ENCODE data around the gene ENDOD1.

ENDOD1 gene

DNA sequence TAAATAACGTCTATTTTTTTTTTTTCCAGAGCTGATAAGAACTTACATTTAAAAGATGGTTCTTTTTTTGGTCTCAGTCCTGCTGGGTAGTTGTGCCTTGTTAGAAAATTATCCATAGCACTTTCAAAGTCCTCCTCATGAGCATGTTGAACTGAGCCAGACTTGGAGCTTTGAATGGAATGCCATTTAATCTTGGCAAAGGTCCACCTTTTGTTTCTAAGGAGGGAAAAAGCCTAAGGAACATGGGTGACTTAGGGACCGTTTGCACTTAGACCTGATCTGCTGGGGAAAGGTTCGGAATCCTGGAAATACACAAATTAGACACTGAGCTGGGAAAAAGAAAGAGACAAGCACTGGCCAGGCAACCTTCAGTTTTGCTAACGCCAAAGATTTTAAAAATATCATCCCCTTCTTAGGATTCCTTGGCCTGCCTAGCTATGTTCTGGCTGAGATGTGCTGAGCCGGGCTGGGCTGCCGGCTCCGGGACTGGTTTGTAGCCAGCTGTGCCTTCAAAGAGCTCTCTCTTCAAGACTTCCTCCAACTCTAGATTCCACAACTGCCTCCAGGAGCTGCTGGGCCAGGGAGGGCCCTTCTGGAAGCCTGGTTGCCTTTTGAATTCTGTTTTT, 67.4 kb downstream of the ENDOD1 start:
- H3K27ac ChIP-seq: no peak overlapping the region
- TF ChIP-seq, protein P1, sequence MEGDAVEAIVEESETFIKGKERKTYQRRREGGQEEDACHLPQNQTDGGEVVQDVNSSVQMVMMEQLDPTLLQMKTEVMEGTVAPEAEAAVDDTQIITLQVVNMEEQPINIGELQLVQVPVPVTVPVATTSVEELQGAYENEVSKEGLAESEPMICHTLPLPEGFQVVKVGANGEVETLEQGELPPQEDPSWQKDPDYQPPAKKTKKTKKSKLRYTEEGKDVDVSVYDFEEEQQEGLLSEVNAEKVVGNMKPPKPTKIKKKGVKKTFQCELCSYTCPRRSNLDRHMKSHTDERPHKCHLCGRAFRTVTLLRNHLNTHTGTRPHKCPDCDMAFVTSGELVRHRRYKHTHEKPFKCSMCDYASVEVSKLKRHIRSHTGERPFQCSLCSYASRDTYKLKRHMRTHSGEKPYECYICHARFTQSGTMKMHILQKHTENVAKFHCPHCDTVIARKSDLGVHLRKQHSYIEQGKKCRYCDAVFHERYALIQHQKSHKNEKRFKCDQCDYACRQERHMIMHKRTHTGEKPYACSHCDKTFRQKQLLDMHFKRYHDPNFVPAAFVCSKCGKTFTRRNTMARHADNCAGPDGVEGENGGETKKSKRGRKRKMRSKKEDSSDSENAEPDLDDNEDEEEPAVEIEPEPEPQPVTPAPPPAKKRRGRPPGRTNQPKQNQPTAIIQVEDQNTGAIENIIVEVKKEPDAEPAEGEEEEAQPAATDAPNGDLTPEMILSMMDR (conservative IDR thresholded peaks at IDR 0.05): no peak
- no peak for TF ChIP-seq ZFX (IDR thresholded peaks at IDR 0.05)

DNA sequence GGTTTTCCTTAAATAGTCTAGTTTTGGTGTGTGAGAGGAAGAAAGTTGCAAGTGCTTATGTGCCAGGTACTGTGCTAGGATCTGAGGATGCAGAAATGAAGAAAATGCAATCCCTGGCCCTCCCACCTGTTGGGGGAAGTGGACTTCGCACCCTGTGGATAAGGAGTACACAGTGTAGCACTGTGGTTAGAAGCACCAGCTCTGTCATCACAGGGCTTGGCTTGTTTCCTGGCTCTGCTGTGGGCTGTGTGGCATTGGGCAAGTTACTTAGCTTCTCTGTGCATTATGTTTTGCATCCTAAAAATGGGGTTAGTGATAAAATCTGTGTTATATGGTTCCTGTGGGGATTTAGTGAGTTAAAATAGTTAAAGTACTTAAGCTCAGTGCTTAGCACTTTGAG, 68.2 kb downstream of the ENDOD1 start:
- TF ChIP-seq ZFX (IDR thresholded peaks at IDR 0.05): no peak
- TF ChIP-seq, protein P1 (conservative IDR thresholded peaks at IDR 0.05): no peak
- no peak overlapping the region for H3K27ac ChIP-seq

DNA sequence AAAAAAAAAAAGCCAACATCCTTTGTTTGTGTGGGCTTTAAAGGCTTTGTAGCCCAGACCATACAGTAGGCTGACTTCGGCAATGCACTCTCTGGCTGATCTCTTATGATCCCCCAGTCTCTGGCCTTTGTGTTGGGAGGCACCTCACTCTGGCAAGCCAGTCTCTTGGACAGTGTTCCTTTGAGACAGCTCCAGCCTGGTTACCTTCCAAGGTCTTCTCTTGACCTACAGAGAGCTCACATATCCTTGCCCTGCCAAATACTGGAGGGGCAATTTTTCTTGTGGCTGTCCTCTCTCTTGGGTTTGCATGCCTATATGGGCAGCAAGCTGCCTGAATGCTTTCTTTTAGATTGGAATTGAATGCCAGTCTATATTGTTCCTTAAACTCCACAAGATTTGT, 71.6 kb downstream of the ENDOD1 start:
- no peak for TF ChIP-seq ZFX (IDR thresholded peaks at IDR 0.05)
- TF ChIP-seq, protein P1 (conservative IDR thresholded peaks at IDR 0.05): no peak
- no peak overlapping the region for H3K27ac ChIP-seq

DNA sequence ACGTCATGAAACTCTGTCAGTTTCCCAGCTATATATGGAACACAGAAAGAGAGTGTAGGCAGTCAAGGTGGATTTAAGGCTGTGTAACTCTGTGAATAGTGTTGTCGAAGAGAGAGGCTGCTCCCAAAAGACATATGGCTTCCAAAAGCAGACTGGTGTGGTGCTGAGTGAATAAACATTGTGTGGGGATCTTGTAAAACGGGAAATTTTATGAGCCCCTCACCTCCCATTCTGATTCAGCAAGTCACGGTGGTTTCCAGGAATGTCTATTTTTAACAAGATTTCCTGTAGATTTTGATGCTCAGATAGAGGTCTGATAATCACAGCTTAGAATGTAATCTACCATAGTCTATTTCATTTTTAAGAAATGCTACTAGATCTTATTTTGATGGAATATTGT, 73.5 kb downstream of the ENDOD1 start:
- no peak for TF ChIP-seq ZFX (IDR thresholded peaks at IDR 0.05)
- TF ChIP-seq, protein P1 (conservative IDR thresholded peaks at IDR 0.05): no peak
- H3K27ac ChIP-seq: no peak overlapping the region

DNA sequence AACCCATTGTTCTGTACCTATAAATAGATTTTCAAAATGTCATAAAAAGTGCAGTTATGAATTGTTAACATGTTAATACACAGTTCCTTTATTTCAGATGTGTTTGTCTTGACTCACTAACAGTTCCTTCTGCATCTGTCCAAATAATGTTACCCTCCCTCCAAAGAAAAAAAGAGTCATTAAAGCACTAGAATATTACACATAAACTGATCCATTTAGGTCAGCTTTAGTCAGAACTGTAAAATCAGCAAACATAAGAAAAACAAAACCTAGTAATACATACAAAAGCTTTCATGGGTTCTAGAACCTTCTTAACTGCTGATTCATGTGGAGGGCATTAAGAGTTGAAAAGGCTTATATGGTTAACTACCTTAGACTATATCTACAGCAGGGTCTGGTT, 76.0 kb downstream of the ENDOD1 start:
- no peak for TF ChIP-seq ZFX (IDR thresholded peaks at IDR 0.05)
- TF ChIP-seq, protein P1 (conservative IDR thresholded peaks at IDR 0.05): no peak
- no peak overlapping the region for H3K27ac ChIP-seq

DNA sequence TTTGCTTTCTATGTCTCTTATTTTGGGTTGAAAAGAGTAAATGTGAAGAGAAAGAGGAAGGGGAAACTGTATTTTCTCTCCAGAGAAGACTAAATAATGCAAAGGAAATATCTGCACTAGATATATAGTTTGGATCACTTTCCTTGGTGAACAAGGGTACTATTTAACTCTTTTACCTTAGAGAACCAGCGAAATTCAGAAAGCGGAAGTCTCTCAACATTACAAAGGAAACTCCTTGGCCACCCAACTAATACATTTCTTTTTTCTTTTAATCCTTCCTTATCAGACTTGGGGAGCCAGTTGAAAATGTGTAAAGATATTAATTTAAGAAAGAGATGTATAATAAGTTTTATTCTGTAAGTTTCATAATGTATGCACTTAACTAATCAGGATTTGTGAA, 77.1 kb downstream of the ENDOD1 start:
- no peak overlapping the region for H3K27ac ChIP-seq
- TF ChIP-seq, protein P1 (conservative IDR thresholded peaks at IDR 0.05): no peak
- no peak for TF ChIP-seq ZFX (IDR thresholded peaks at IDR 0.05)

DNA sequence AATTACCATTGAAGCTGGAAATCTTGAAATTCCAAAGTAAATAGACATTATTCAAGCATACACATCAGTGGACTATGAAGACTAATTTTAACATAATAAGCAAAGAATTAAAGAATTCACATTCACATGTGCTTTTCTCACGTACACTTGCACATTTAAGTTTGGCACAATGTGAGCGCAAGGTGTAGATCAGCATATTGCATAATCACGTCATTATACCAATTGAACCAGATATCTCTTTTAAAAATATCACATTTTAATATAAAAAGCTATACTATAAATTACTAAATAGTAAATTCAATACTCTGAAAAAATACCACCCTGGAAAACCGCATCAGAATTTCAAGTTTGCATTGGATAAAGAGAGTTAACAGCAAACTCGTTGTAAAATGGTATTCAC, 80.6 kb downstream of the ENDOD1 start:
- H3K27ac ChIP-seq: no peak overlapping the region
- TF ChIP-seq ZFX (IDR thresholded peaks at IDR 0.05): no peak
- TF ChIP-seq, protein P1 (conservative IDR thresholded peaks at IDR 0.05): no peak
